Measurements from ENCODE around the gene PMPCA.

- TF ChIP-seq CTCF (conservative IDR thresholded peaks at IDR 0.05 in 1 of 2, IDR thresholded peaks at IDR 0.05 in 1 of 2; ENCODE audit: low read depth in 1 of 2, low read length in 2 of 2): no peak
- no peak for TF ChIP-seq EZH2 (IDR thresholded peaks at IDR 0.05; ENCODE audit: low read length, missing control alignments)
Measured at GRCh38 chr9:136405481-136405880, 5.0 kb upstream of the PMPCA start.
